ENCODE results near the gene ABCG1. TPM values are rescaled to one million over a fixed set of nuclear protein-coding genes. Genes with fewer than 3 reads are reported as not detected.

ABCG1 gene
- total RNA-seq, 4 donors from 2014 or later = 2.6 to 10.9 (median 3.7) TPM

DNA sequence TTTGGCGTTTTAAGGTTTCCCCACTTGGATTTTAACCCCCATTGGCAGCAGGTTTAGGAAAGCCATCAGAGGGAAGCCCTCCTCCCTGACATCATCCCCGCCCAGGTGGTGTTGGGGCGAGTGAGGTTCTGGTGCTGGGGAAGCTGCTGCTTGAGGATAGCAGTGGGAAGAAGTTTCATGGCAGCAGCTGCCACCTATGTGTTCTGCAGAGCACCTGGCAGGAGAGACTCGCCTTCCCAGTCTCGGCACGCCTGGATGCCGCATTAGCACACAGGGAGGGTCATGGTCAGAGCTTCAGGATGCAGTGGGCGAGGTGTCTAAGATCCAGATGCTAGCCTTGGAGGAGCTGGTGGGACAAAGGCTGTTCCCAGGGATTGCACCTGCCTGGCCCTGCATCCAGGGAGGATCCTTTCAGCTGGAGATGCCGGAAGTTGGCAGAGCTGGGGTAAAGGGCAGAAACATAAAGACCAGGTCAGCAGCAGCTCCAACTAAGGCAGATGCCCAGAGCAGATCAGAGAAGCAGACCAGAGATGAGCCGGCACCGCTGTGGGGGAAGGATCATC, 33.9 kb downstream of the ABCG1 start:
- no peak for DNase-seq
- TF ChIP-seq POLR2A (IDR thresholded peaks at IDR 0.05) = no peak
- TF ChIP-seq, protein P1, sequence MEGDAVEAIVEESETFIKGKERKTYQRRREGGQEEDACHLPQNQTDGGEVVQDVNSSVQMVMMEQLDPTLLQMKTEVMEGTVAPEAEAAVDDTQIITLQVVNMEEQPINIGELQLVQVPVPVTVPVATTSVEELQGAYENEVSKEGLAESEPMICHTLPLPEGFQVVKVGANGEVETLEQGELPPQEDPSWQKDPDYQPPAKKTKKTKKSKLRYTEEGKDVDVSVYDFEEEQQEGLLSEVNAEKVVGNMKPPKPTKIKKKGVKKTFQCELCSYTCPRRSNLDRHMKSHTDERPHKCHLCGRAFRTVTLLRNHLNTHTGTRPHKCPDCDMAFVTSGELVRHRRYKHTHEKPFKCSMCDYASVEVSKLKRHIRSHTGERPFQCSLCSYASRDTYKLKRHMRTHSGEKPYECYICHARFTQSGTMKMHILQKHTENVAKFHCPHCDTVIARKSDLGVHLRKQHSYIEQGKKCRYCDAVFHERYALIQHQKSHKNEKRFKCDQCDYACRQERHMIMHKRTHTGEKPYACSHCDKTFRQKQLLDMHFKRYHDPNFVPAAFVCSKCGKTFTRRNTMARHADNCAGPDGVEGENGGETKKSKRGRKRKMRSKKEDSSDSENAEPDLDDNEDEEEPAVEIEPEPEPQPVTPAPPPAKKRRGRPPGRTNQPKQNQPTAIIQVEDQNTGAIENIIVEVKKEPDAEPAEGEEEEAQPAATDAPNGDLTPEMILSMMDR (IDR thresholded peaks at IDR 0.05) = no peak
- Histone ChIP-seq H3K4me3 (no peak overlapping the region), H3K4me1 (no peaks in the 10 kb centered on the region), H3K27ac (no peak overlapping the region), H3K9me3 (no peaks in the 10 kb centered on the region), H3K36me3 (no peaks in the 10 kb centered on the region), H3K27me3 (peaks cover 0 to 51% (median 0%) of the 10 kb centered on the region in 4 donors)
- intact Hi-C loops (cut with DNase I) = no loop called here
- 70 to 92% methylated on average over 6 of the region's 11 CpGs for WGBS, 2 donors

- intact Hi-C loops (cut with DNase I) = no loop called here
Observed at GRCh38 chr21:42253466-42253865, 34.5 kb downstream of the ABCG1 start.

DNA sequence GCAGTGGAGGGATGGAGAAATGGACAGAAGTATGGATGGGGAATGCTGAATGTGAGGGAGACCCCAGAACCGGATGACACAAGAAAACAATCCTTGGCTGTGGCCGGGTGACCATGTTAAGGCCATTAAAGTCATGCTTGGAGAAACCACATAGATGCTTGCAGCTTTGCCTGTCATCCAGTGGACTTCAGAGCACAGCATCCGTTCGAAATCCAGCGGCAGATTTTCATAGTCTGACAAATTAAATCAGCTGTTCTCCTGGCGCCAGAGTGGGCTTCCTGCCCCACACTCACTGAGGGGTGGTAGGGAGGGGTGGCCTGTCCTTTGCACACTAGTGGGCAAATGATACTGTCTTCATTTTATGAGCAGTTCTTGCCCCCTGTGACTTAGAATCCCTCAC, 35.1 kb downstream of the ABCG1 start:
- Histone ChIP-seq H3K27ac (no peak overlapping the region), H3K9me3 (no peaks in the 10 kb centered on the region), H3K4me3 (no peak overlapping the region), H3K27me3 (peaks cover 0 to 55% (median 0%) of the 10 kb centered on the region in 4 donors), H3K4me1 (peaks cover 0 to 7% (median 7%) of the 10 kb centered on the region in 3 donors), H3K36me3 (no peaks in the 10 kb centered on the region)
- DNase-seq = no peak
- intact Hi-C loops (cut with DNase I) = no loop called here
- no peak for TF ChIP-seq POLR2A (IDR thresholded peaks at IDR 0.05)
- TF ChIP-seq, protein P1 (IDR thresholded peaks at IDR 0.05) = no peak
- 73 to 74% methylated on average over 6 of the region's 6 CpGs for WGBS, 2 donors

More at GRCh38 chr21:42253466-42253865, 34.5 kb downstream of the ABCG1 start:
- Histone ChIP-seq H3K27ac (no peak overlapping the region), H3K4me1 (peaks cover 0 to 1% (median 1%) of the 10 kb centered on the region in 3 donors), H3K27me3 (peaks cover 0 to 48% (median 0%) of the 10 kb centered on the region in 4 donors), H3K36me3 (no peaks in the 10 kb centered on the region), H3K9me3 (no peaks in the 10 kb centered on the region), H3K4me3 (no peak overlapping the region)
- DNase-seq = no peak
- TF ChIP-seq, protein P1 (IDR thresholded peaks at IDR 0.05) = no peak
- 84 to 90% methylated on average over 5 to 8 of the region's 8 CpGs for WGBS, 2 donors

DNA sequence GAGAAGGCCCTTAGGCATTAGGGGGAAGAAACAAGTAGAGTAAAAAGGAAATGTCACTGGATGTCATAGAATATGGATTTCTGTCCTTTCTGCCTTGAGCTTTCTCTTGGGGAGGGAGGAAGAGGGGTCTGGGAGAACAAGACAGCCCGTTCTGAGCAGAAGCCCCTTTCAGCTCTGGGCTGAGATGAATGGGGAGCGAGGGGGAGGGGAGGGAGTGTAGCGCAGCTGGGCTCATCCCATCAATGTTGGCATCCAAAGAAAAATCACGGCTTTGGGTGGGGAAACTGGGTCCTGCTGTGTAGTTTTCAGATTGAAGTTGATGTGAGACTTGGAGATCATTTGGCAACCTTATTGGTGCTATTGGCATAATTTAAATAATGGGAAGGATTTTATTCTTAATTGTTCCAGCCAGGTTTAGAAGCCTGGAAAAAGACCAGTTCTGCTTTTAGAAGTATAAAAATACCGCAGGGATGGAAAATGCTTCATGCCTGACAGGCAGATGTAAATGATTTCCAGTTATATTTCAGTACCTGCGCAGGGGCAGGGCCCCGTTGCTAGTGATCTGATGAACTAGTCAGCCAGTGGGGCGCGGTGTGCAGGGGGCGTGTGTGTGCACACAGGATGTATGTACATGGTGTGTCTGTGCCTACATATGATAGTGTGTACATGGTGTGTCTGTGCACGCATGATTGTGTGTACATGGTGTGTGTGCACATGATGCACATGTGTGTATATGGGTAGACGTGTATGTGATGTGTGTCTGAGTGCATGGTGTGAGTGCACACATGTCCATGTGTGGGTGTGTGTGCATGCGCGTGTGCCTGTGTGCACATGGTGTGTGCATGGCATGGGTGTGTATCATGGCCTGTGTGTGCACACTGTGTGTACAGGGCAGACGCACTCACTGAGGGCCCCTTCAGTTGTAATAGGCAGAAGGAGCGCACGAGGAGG, 36.0 kb downstream of the ABCG1 start:
- 73 to 87% methylated on average over 11 to 17 of the region's 17 CpGs for WGBS, 2 donors
- intact Hi-C loops (cut with DNase I) = loop anchor here (5.0 kb wide), 2 partner anchors 93 to 108 kb away; no protein-coding TSS in a partner anchor
- H3K36me3 ChIP-seq = no peaks in the 10 kb centered on the region
- no peak for DNase-seq
- no peak overlapping the region for H3K27ac ChIP-seq
- H3K9me3 ChIP-seq = no peaks in the 10 kb centered on the region
- H3K4me3 ChIP-seq = no peak overlapping the region
- peaks cover 0 to 13% (median 10%) of the 10 kb centered on the region in 3 donors for H3K4me1 ChIP-seq
- H3K27me3 ChIP-seq = peaks cover 0 to 63% (median 0%) of the 10 kb centered on the region in 4 donors
- TF ChIP-seq, protein P1 (IDR thresholded peaks at IDR 0.05) = no peak
- no peak for TF ChIP-seq POLR2A (IDR thresholded peaks at IDR 0.05)

DNA sequence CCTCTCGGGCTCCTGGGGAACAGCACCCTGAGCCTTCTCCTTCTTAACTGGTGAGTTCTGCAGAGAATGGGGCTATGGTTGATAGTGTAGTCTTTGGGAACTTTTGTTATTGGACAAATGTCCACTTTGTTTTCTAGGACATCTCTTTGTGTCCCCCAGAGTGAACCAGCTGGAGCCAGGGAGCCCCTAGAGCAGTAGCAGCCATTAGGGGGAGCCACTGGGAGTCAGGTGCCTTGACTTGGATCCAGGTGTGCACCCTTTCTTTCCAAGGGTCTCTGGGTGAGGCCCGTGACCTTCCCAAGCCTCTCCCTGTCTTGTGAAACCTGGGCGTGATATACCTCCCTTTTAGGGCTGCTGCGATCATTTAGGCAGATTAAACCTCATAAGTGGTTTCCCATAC, 36.9 kb downstream of the ABCG1 start:
- H3K27ac ChIP-seq = no peak overlapping the region
- WGBS, 2 donors = 93 to 100% methylated on average over 2 to 4 of the region's 4 CpGs

More for the DNA sequence above, 36.9 kb downstream of the ABCG1 start:
- no peak for DNase-seq
- intact Hi-C loops (cut with DNase I) = loop anchor here (5.0 kb wide), 2 partner anchors 94 to 109 kb away; no protein-coding TSS in a partner anchor
- TF ChIP-seq POLR2A (IDR thresholded peaks at IDR 0.05) = no peak
- TF ChIP-seq, protein P1 (IDR thresholded peaks at IDR 0.05) = no peak
- H3K4me1 ChIP-seq = peaks cover 0 to 22% (median 10%) of the 10 kb centered on the region in 3 donors
- H3K36me3 ChIP-seq = no peaks in the 10 kb centered on the region
- H3K9me3 ChIP-seq = no peaks in the 10 kb centered on the region
- peaks cover 0 to 62% (median 0%) of the 10 kb centered on the region in 4 donors for H3K27me3 ChIP-seq
- H3K4me3 ChIP-seq = no peak overlapping the region
